Measurements from ENCODE around the gene TKFC. TPM values are rescaled to one million over a fixed set of nuclear protein-coding genes. Genes with fewer than 3 reads are reported as not detected.

The TKFC gene
- total RNA-seq, 1 donor from 2014 or later = 21.2 TPM

- no peak for DNase-seq (ENCODE audit: low spot score)
Observed at GRCh38 chr11:61315260-61315659, 17.8 kb upstream of the TKFC start.

GRCh38 chr11:61325649-61326414 is 7.2 kb upstream of the TKFC start:
- no peak for DNase-seq (ENCODE audit: low spot score)

GRCh38 chr11:61327669-61328071 is 5.4 kb upstream of the TKFC start:
- DNase-seq (ENCODE audit: low spot score) = no peak

GRCh38 chr11:61328351-61328750 is 4.7 kb upstream of the TKFC start:
- DNase-seq (ENCODE audit: low spot score) = no peak

GRCh38 chr11:61329871-61330270 is 3.2 kb upstream of the TKFC start:
- DNase-seq (ENCODE audit: low spot score) = no peak

GRCh38 chr11:61331651-61332050 is 1.4 kb upstream of the TKFC start:
- no peak for DNase-seq (ENCODE audit: low spot score)

- DNase-seq (ENCODE audit: low spot score) = no peak
Observed at GRCh38 chr11:61332281-61332796, 689 bp upstream of the TKFC start.

- no peak for DNase-seq (ENCODE audit: low spot score)
Observed at GRCh38 chr11:61333550-61334433, 764 bp downstream of the TKFC start.

- no peak for DNase-seq (ENCODE audit: low spot score)
Observed at GRCh38 chr11:61334434-61335354, 1.7 kb downstream of the TKFC start.

GRCh38 chr11:61335355-61335710 is 2.3 kb downstream of the TKFC start:
- no peak for DNase-seq (ENCODE audit: low spot score)

- DNase-seq (ENCODE audit: low spot score) = peak; percentile 93
Observed at GRCh38 chr11:61336171-61336935, 3.3 kb downstream of the TKFC start.

GRCh38 chr11:61337706-61338470 is 4.9 kb downstream of the TKFC start:
- DNase-seq (ENCODE audit: low spot score) = no peak

- DNase-seq (ENCODE audit: low spot score) = no peak
Observed at GRCh38 chr11:61338783-61339489, 5.9 kb downstream of the TKFC start.

- no peak for DNase-seq (ENCODE audit: low spot score)
Observed at GRCh38 chr11:61339490-61339878, 6.5 kb downstream of the TKFC start.

- no peak for DNase-seq (ENCODE audit: low spot score)
Observed at GRCh38 chr11:61340979-61341378, 8.0 kb downstream of the TKFC start.

GRCh38 chr11:61341706-61342105 is 8.7 kb downstream of the TKFC start:
- no peak for DNase-seq (ENCODE audit: low spot score)

- DNase-seq (ENCODE audit: low spot score) = no peak
Observed at GRCh38 chr11:61342207-61342803, 9.3 kb downstream of the TKFC start.

All from mesenteric fat pad (tissue), 1 donor.